ENCODE measurements around the gene PCDHGB2. TPM values are rescaled to one million over a fixed set of nuclear protein-coding genes. Genes with fewer than 3 reads are reported as not detected.
"Not testable (repeated sequence)": the region's sequence is repeated elsewhere in the genome, so short reads cannot be mapped to it uniquely, and the experiment has no call there.

PCDHGB2 gene
- total RNA-seq, 2 donors from 2014 or later: 0.44 to 0.45 TPM

DNA sequence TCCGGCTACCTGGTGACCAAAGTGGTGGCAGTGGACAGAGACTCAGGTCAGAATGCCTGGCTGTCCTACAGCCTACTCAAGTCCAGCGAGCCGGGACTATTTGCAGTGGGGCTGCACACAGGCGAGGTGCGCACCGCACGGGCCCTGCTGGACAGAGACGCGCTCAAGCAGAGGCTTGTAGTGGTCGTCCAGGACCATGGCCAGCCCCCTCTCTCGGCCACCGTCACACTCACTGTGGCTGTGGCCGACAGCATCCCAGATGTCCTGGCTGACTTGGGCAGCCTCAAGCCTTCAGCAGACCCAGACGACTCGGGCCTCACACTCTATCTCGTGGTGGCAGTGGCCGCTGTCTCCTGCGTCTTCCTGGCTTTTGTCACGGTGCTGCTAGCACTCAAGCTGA is 2.8 kb upstream of the PCDHGB2 start:
- no peaks in the 10 kb centered on the region for H3K9me3 ChIP-seq (ENCODE audit: control insufficient read depth, low read length, poor library complexity, severe bottlenecking)
- Mint-ChIP-seq H3K27ac (no peak overlapping the region), H3K4me3 (no peak overlapping the region), H3K36me3 (ENCODE audit: low read depth) (peaks cover 2% of the 10 kb centered on the region), H3K27me3 (peaks cover 45% of the 10 kb centered on the region), H3K4me1 (no peaks in the 10 kb centered on the region)
- no peak for DNase-seq
- ATAC-seq: no peak

DNA sequence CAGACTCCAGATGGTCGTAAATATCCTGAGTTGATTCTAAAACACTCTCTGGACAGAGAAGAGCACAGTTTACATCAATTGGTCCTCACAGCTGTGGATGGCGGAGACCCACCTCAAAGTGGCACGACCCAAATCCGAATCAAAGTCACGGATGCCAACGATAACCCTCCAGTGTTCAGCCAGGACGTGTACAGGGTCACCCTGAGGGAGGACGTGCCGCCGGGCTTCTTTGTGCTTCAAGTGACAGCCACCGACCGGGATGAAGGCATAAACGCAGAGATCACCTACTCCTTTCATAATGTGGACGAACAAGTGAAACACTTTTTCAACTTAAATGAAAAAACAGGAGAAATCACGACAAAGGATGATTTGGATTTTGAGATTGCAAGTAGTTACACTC is 891 bp downstream of the PCDHGB2 start:
- peaks cover 14% of the 10 kb centered on the region for H3K9me3 ChIP-seq (ENCODE audit: control insufficient read depth, low read length, poor library complexity, severe bottlenecking)
- Mint-ChIP-seq H3K27ac (no peak overlapping the region), H3K4me1 (no peaks in the 10 kb centered on the region), H3K27me3 (peaks cover 49% of the 10 kb centered on the region), H3K36me3 (ENCODE audit: low read depth) (peaks cover 8% of the 10 kb centered on the region), H3K4me3 (no peak overlapping the region)
- DNase-seq: no peak
- no peak for ATAC-seq

DNA sequence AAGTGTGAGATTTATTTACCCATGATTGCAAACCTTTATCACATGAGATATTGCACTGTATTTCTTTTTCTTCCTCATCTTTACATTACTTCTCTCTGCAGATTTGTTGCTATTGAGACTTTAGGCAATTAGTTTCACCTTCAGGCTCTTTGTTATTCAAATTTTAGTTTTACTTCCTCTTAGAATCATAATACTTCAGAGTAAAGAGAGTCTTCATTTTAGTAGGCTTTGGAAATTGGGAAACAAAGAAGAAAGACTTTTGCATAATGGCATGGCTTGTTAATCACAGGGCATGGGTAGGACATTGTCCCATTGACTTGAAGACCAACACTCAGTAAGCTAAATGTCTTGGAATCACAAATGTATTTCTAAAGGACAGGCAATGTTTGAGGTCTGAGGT is 2.9 kb downstream of the PCDHGB2 start:
- Mint-ChIP-seq H3K4me1 (no peaks in the 10 kb centered on the region), H3K27me3 (peaks cover 57% of the 10 kb centered on the region), H3K4me3 (no peak overlapping the region), H3K36me3 (ENCODE audit: low read depth) (peaks cover 11% of the 10 kb centered on the region), H3K27ac (no peak overlapping the region)
- H3K9me3 ChIP-seq (ENCODE audit: control insufficient read depth, low read length, poor library complexity, severe bottlenecking): peaks cover 19% of the 10 kb centered on the region
- ATAC-seq: no peak
- no peak for DNase-seq

DNA sequence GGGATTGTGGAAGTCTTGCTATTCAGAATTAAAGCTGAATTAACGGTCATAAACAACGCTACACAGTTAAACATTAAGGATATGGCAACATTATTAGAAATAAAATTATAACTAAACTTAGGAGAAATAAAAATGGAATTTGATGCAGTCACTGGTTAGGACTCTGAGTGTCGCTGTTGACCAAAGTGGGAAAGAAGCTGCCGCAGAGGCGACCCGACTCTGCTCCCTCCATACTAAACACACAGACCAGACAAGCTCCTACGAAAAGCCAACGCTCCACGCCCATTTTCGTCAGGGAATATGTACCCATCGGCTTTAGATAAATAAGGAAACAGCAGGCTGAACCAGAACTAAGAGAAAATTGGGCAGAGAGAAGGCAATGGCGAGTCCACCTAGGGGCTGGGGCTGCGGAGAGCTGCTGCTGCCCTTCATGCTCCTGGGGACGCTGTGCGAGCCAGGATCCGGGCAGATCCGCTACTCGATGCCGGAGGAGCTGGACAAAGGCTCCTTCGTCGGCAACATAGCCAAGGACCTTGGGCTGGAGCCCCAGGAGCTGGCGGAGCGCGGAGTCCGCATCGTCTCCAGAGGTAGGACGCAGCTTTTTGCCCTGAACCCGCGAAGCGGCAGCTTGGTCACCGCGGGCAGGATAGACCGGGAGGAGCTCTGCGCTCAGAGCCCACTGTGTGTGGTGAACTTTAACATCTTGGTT is 4.3 kb downstream of the PCDHGB2 start, which contains the start of gene PCDHGA5:
TSS of gene PCDHGA5 (plus strand) at position 211 of the 709 bp plus-strand sequence. CDS start at position 380, 169 bp downstream.
- H3K9me3 ChIP-seq (ENCODE audit: control insufficient read depth, low read length, poor library complexity, severe bottlenecking): peaks cover 19% of the 10 kb centered on the region
- no peak for DNase-seq
- Mint-ChIP-seq H3K4me1 (no peaks in the 10 kb centered on the region), H3K4me3 (no peak within 1 kb of the TSS), H3K27me3 (peaks cover 51% of the 10 kb centered on the region), H3K36me3 (ENCODE audit: low read depth) (peaks cover 10% of the 10 kb centered on the region), H3K27ac (peak within 1 kb of the TSS; percentile 8)
- ATAC-seq: no peak

DNA sequence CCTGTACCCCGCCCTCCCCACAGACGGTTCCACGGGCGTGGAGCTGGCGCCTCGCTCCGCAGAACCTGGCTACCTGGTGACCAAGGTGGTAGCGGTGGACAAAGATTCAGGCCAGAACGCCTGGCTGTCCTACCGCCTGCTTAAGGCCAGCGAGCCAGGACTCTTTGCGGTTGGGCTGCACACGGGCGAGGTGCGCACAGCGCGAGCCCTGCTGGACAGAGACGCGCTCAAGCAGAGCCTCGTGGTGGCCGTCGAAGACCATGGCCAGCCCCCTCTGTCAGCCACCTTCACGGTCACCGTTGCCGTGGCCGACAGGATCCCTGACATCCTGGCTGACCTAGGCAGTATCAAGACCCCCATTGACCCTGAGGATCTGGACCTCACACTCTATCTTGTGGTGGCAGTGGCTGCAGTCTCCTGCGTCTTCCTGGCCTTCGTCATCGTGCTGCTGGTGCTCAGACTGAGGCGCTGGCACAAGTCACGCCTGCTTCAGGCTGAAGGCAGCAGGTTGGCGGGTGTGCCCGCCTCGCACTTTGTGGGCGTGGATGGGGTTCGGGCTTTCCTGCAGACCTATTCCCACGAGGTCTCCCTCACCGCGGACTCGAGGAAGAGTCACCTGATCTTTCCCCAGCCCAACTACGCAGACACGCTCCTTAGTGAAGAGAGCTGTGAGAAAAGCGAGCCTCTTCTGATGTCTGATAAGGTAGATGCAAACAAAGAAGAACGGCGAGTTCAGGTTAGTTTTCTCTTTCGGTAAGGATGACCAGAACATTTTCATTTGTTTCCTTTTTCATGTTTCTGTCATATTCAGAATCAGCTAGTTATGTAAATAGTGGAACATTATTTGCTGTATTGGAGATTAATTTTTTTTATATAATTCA is 6.5 kb downstream of the PCDHGB2 start:
- Mint-ChIP-seq H3K27me3 (peaks cover 55% of the 10 kb centered on the region), H3K4me3 (no peak overlapping the region), H3K36me3 (ENCODE audit: low read depth) (peaks cover 10% of the 10 kb centered on the region), H3K4me1 (no peaks in the 10 kb centered on the region), H3K27ac (no peak overlapping the region)
- ATAC-seq: no peak
- H3K9me3 ChIP-seq (ENCODE audit: control insufficient read depth, low read length, poor library complexity, severe bottlenecking): peaks cover 19% of the 10 kb centered on the region
- DNase-seq: no peak

DNA sequence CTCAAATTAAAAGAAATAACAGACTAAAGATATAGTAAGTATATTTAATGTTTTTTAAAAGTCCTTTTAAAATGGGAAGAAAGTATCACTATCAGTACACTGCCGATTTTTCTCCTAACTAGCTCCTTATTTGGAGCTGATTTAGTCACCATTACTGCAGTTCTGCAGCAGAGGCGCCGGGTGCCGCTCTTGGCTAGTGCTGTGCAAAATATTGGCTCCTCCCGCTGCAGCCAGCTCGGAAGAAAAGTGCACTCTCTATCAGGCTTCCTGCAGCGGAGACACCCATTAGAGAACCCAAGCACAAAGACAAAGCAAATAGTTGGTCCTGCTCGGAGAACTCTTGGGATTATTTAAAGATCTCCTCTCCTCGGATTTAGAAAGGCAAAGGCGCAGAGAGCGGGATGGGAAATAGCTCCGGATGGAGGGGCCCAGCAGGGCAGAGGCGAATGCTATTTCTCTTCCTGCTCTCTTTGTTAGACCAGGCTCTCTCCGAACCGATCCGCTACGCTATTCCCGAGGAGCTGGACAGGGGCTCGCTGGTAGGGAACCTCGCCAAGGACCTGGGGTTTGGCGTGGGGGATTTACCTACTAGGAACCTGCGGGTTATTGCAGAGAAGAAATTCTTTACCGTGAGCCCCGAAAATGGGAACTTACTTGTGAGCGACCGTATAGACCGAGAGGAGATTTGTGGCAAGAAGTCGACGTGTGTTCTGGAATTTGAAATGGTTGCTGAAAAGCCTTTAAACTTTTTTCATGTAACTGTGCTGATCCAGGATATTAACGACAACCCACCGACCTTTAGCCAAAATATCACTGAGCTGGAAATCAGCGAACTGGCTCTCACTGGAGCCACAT is 10.4 kb downstream of the PCDHGB2 start, which contains the start of gene PCDHGB3:
TSS of gene PCDHGB3 (plus strand) at position 249 of the 855 bp plus-strand sequence. CDS start at position 402, 153 bp downstream.
- Mint-ChIP-seq H3K27ac (no peak within 1 kb of the TSS), H3K36me3 (ENCODE audit: low read depth) (peaks cover 5% of the 10 kb centered on the region), H3K4me3 (peak within 1 kb of the TSS; percentile 82), H3K4me1 (no peaks in the 10 kb centered on the region), H3K27me3 (peaks cover 41% of the 10 kb centered on the region)
- peak; percentile 83 for ATAC-seq
- no peak for DNase-seq
- peaks cover 12% of the 10 kb centered on the region for H3K9me3 ChIP-seq (ENCODE audit: control insufficient read depth, low read length, poor library complexity, severe bottlenecking)

DNA sequence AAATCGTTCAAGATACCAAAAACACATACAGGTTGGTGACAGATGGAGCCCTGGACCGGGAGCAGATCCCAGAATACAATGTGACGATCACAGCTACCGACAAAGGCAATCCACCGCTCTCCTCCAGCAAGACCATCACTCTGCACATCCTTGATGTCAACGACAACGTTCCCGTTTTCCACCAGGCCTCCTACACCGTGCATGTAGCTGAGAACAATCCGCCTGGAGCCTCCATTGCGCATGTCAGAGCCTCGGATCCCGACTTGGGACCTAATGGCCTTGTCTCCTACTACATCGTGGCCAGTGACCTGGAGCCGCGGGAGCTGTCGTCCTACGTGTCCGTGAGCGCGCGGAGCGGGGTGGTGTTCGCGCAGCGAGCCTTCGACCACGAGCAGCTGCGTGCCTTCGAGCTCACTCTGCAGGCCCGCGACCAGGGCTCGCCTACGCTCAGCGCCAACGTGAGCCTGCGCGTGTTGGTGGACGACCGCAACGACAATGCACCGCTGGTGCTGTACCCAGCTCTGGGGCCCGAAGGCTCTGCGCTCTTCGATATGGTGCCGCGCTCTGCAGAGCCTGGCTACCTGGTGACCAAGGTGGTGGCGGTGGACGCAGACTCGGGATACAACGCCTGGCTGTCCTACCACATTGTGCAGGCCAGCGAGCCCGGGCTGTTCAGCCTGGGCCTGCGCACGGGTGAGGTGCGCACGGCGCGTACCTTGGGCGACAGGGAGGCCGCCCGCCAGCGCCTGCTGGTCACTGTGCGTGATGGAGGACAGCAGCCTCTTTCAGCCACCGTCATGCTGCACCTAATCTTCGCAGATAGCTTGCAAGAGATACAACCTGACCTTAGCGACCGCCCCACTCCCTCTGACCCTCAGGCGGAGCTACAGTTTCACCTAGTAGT is 12.0 kb downstream of the PCDHGB2 start:
- Mint-ChIP-seq H3K4me3 (no peak overlapping the region), H3K4me1 (no peaks in the 10 kb centered on the region), H3K27me3 (peaks cover 27% of the 10 kb centered on the region), H3K27ac (peak overlapping the region; percentile 53), H3K36me3 (ENCODE audit: low read depth) (peaks cover 2% of the 10 kb centered on the region)
- peaks cover 5% of the 10 kb centered on the region for H3K9me3 ChIP-seq (ENCODE audit: control insufficient read depth, low read length, poor library complexity, severe bottlenecking)
- ATAC-seq (no peak), DNase-seq (no peak)

DNA sequence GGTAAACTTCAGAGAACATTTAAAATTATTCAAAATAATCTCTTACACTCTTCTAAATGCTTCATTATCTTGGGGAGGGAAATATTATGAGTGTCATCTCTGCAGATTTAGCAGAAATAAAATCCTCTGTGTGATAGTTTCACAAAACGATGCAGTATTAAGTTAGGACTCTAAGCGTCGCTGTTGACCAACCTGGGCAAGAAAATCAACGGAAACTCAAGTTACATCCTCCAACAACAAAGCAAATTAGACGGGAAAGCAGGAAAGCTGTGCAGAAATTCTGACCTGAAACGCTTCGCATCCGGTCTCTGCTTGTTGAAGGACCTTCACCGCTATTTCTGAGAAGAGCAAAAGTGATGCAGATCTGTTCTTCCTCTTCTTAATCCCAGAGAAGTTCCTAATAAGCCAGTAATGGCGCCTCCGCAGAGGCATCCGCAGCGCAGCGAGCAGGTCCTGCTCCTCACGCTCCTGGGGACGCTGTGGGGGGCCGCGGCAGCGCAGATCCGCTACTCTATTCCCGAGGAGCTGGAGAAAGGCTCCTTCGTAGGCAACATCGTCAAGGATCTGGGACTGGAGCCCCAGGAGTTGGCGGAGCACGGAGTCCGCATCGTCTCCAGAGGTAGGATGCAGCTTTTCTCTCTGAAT is 14.0 kb downstream of the PCDHGB2 start, which contains the start of gene PCDHGA6:
TSS of gene PCDHGA6 (plus strand) at position 219 of the 645 bp plus-strand sequence. CDS start at position 412, 193 bp downstream.
- Mint-ChIP-seq H3K36me3 (ENCODE audit: low read depth) (peaks cover 2% of the 10 kb centered on the region), H3K4me3 (peak within 1 kb of the TSS; percentile 33), H3K27me3 (peaks cover 27% of the 10 kb centered on the region), H3K4me1 (no peaks in the 10 kb centered on the region), H3K27ac (peak within 1 kb of the TSS; percentile 53)
- DNase-seq (no peak), ATAC-seq (no peak)
- H3K9me3 ChIP-seq (ENCODE audit: control insufficient read depth, low read length, poor library complexity, severe bottlenecking): peaks cover 5% of the 10 kb centered on the region

DNA sequence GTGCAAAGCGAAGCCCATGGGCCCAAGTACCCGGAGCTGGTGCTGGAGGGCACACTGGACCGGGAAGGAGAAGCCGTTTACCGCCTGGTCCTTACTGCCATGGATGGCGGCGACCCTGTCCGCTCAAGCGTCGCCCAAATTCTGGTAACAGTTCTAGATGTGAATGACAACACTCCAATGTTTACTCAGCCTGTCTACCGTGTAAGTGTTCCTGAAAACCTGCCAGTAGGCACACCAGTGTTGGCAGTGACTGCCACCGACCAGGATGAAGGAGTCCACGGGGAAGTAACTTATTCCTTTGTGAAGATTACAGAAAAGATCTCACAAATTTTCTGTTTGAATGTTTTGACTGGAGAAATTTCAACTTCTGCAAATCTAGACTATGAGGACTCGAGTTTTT is 14.8 kb downstream of the PCDHGB2 start:
- Mint-ChIP-seq H3K27ac (no peak overlapping the region), H3K36me3 (ENCODE audit: low read depth) (peaks cover 2% of the 10 kb centered on the region), H3K4me1 (no peaks in the 10 kb centered on the region), H3K27me3 (peaks cover 27% of the 10 kb centered on the region), H3K4me3 (no peak overlapping the region)
- DNase-seq: no peak
- peaks cover 5% of the 10 kb centered on the region for H3K9me3 ChIP-seq (ENCODE audit: control insufficient read depth, low read length, poor library complexity, severe bottlenecking)
- no peak for ATAC-seq

DNA sequence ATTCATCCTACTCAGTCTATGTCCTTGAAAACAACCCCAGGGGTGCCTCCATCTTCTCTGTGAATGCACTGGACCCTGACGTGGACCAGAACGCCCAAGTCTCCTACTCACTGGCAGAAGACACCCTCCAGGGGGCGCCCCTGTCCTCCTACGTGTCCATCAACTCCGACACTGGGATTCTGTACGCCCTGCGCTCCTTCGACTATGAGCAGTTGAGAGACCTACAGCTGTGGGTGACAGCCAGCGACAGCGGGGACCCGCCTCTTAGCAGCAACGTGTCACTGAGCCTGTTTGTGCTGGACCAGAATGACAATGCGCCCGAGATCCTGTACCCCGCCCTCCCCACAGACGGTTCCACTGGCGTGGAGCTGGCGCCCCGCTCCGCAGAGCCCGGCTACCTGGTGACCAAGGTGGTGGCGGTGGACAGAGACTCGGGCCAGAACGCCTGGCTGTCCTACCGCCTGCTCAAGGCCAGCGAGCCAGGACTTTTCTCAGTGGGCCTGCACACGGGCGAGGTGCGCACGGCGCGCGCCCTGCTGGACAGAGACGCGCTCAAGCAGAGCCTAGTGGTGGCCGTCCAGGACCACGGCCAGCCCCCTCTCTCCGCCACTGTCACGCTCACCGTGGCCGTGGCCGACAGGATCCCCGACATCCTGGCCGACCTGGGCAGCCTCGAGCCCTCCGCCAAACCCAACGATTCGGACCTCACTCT is 15.8 kb downstream of the PCDHGB2 start:
- H3K27ac Mint-ChIP-seq; H3K36me3 Mint-ChIP-seq (ENCODE audit: low read depth); ATAC-seq; H3K4me3 Mint-ChIP-seq; H3K4me1 Mint-ChIP-seq; H3K9me3 ChIP-seq (ENCODE audit: control insufficient read depth, low read length, poor library complexity, severe bottlenecking); DNase-seq: not testable (repeated sequence)
- H3K27me3 Mint-ChIP-seq: peaks cover 27% of the 10 kb centered on the region

Measured in T-helper 17 cell (primary cell).